Choroid plexus epithelial cell (primary cell): ENCODE results near the gene OPCML.

Source experiments
- DNase-seq: peaks from one replicate; pipeline ENCODE4 v3.0.0-alpha.2; 2010; ENCODE audit warnings: low read depth
- H3K4me3 ChIP-seq: 2 replicates; pipeline ENCODE4 v1.5.1; 2011; ENCODE audit warnings: low read depth, mild to moderate bottlenecking, control low read depth, low read length, moderate library complexity
- CTCF ChIP-seq: conservative IDR thresholded peaks from 2 replicates; pipeline ENCODE4 v1.5.1; 2011; ENCODE audit warnings: low read depth, mild to moderate bottlenecking, control low read depth, inconsistent platforms, low read length, moderate library complexity

Gene OPCML

GRCh38 chr11:133519560-133519959, 12.7 kb downstream of the OPCML start:
- no peak overlapping the region for H3K4me3 ChIP-seq
- no peak for DNase-seq
- no peak for TF ChIP-seq CTCF

- no peak overlapping the region for H3K4me3 ChIP-seq
- TF ChIP-seq CTCF, result no peak
- no peak for DNase-seq
These were observed 13.5 kb downstream of the OPCML start for GRCh38 chr11:133518702-133519264.

- no peak for TF ChIP-seq CTCF
- no peak overlapping the region for H3K4me3 ChIP-seq
These were observed 15.5 kb downstream of the OPCML start for GRCh38 chr11:133516845-133517244.

GRCh38 chr11:133515107-133515506, 17.2 kb downstream of the OPCML start:
- H3K4me3 ChIP-seq, result no peak overlapping the region
- DNase-seq, result no peak
- TF ChIP-seq CTCF, result no peak

More at GRCh38 chr11:133516845-133517244, 15.5 kb downstream of the OPCML start:
- DNase-seq, result no peak

GRCh38 chr11:133509924-133510697, 22.2 kb downstream of the OPCML start:
- no peak for DNase-seq
- no peak overlapping the region for H3K4me3 ChIP-seq
- no peak for TF ChIP-seq CTCF

- DNase-seq, result no peak
- H3K4me3 ChIP-seq, result no peak overlapping the region
- TF ChIP-seq CTCF, result no peak
These were observed 23.8 kb downstream of the OPCML start for GRCh38 chr11:133508468-133508867.

- TF ChIP-seq CTCF, result no peak
These were observed 25.1 kb downstream of the OPCML start for GRCh38 chr11:133507185-133507584.

More at GRCh38 chr11:133507185-133507584, 25.1 kb downstream of the OPCML start:
- DNase-seq, result no peak
- H3K4me3 ChIP-seq, result no peak overlapping the region
